GM19463 (cell line): ENCODE results near the gene CDH23.

ENCODE experiments used
- ATAC-seq: cut with Tn5 transposase; IDR thresholded peaks from one replicate; pipeline ENCODE4 v1.9.1; 2021; ENCODE audit warnings: mild to moderate bottlenecking, moderate library complexity; ENCODE audit not compliant: unreplicated experiment

The CDH23 gene

DNA sequence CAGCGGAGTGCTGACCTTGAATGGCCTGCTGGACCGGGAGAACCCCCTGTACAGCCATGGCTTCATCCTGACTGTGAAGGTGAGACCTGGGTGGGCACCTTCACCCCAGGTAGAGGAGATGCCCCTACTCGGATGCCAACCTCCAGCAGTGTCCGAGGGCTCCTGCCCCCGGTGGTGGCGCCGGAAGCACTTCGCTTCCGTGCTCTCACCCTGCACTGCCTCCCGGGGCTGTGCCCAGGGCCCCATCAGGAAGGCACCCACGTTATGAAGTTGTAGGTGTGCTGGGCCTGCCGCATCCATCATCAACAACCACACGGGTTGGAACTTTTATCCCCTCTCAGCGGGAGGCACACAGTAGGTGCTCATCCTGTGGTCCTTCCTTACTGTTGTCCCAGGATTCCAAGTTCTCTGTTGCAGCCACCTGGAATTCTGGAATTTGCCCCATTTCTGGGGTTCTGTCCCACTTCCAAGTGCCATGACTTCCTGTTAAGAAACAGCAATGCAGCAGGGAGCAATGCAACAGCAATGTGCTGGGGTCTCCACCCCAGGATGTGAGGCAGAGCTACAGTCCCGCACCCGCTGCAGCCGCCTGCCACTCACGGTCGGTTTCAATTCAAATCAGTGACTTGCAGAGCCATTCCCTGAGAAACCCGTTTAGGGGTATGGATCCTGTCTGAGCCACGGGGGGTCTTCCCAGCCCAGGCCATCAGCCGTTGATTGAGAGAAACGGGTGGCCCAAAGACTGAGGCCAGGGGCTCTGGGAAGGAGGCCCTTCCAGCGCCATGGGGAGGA is 219.0 kb downstream of the CDH23 start:
- ATAC-seq, result no peak

DNA sequence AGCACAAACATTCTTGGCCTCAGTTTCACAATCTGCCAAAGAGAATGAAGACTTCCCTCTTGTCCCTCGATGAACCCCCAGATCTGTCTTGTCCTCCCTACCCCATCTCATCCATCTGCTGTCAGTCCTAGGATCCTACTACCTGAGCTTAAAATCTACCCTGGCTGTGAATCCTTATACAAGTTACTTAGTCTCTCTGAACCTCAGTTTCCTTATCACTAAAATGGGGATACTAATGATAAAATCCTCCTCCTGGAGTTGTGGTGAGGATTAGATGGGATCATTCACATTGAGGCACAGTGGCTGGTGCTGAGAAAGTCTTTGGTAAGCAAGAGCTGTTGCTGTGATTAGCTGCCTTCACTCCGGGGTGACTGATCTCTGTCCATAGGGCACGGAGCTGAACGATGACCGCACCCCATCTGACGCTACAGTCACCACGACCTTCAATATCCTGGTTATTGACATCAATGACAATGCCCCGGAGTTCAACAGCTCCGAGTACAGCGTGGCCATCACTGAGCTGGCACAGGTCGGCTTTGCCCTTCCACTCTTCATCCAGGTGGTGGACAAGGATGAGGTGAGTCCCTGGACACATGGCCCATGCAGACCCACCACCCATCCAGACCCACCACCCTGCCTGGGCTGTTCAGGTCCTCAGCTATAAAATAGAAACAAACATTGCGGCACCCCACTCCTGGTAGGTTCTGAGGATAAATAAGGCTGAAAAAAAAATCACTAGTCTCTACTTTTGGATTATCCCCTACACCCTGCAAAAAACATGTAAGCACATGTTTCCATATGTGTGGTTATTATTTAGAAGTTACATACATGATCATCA is 220.3 kb downstream of the CDH23 start:
- no peak for ATAC-seq

DNA sequence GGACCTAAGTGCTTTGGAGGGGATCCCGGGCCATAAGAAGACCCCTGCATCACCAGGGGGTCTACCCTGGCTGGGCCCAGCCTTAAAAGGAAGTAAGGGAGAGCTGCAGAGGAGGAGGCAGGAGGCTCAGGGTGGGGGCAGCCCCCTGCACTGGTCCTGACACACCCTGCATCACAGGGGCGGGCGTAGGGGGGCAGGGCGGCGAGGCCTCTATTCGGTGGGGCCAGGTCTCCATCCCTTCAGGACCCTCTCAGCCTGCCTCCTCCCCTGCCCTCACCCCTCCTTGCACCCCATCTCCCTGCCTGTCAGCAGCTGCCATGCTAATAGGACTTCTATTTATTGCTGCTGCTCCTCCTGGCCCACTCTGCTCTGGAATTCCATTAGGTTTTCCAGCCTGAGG is 221.5 kb downstream of the CDH23 start:
- no peak for ATAC-seq

DNA sequence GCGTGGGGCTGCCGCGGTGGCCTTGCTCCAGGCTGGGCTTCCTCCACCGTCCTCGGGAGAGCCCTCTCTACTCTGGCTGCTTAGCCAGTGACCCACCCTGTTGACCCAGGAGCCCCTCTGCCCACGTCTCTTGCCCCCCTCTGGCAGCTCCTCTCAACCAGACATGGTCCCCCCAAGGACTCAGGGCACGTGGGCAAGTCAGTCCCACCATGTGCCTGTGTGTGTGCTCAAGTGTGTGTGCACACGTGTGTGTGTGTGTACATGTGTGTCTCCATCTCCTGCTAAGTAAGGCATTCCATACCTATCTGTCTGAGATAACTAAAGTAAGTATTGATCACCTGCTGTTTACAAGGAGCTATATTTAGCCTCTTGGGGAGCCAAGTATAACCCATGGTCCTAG is 221.9 kb downstream of the CDH23 start:
- no peak for ATAC-seq

DNA sequence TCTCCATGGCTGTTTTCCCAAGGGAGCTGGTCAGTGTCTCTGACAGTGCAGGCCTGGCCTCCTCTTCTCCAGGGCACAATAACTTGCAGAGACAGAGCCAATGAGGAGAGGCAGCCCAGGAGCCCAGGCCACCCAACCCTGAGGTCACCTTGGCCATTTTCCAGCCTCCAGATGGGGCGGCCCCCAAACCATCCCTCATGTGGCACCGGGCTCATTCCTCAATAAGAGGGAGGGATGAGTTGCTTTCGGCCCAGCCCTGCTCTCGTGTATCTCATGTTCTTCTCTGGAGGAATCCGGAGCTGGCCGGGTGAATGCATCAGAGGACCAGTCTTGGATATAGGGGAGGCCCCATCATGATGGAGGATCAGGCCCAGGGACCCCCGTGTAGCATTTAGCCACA is 223.9 kb downstream of the CDH23 start:
- no peak for ATAC-seq

DNA sequence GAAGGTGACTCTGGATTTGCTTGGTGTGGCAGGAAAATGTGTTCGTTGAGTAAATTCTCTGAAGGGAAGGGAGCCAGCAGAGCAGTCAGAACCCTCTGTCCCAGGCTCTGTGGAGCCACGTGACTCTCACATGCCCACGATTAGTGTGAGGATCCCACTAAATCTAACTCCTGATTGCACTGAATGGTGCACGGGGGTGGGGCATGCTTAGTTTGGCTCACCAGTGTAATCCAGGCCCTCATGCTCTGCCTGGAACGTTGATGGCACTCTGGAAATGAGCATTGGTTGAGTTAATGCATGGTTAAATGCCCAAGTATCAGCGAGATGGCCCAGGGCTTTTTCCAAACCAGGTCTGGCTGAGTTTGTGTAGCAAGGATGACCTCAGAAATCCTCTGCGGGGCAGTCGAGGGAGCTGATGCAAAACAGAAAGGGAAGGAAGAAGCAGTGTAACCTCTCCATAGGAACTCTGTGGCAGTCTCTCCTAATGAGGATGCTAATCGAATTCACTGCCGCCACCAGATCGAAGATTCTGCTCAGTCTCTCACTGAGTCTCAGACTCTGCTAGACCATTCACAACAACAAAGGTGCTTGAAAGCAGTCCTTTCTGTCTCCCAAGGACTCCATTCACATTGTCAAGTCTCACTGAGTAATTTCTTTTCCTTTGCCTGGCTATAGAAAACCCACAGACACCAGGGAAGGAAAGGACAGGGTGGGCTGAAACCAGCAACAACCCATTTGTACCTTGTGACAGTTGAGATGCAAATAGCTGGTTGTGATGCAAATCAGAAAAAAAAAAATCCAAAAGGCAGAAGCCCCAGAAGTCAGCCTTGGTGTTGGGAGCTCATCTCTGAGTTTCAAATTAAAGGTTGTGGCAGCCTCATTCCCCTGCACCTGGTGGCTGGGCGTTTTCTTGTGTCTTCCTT is 224.8 kb downstream of the CDH23 start:
- no peak for ATAC-seq

DNA sequence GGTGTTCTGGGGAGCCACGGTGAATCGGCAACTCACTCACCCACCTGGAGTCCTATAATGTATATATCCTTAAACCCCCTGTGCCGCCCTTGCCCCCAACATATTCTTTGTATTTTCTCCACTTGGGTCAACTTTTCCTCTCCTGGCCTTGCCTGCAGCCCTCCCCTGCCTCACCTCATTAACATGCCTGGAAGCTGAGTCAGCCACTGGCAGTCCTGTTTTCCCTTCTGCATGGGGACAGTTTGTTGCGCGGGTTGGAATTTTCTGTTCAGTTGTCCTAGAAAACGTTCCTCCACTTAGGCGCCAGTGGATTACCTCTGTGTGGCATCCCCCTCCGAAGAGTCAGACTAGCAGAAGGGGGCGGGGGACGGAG is 225.4 kb downstream of the CDH23 start:
- no peak for ATAC-seq

DNA sequence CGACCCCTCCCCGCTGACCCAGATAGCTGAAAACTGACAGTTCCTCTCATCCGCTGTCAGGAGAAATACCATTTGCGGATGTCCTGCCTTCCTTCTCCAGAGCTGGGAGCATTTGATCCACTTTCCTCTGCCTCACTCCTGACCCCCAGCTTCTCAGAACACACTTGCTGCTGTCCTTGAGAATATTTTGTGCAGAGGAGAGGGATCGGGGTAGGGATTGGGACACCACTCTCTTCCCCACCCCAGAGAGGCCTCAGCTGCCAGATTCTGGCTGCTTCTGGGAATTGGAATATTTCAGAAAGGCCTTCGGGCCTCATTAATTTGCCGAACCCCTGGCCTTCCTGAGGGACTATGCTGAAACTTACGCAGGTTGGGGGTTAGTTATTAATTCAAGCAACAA is 225.9 kb downstream of the CDH23 start:
- no peak for ATAC-seq

DNA sequence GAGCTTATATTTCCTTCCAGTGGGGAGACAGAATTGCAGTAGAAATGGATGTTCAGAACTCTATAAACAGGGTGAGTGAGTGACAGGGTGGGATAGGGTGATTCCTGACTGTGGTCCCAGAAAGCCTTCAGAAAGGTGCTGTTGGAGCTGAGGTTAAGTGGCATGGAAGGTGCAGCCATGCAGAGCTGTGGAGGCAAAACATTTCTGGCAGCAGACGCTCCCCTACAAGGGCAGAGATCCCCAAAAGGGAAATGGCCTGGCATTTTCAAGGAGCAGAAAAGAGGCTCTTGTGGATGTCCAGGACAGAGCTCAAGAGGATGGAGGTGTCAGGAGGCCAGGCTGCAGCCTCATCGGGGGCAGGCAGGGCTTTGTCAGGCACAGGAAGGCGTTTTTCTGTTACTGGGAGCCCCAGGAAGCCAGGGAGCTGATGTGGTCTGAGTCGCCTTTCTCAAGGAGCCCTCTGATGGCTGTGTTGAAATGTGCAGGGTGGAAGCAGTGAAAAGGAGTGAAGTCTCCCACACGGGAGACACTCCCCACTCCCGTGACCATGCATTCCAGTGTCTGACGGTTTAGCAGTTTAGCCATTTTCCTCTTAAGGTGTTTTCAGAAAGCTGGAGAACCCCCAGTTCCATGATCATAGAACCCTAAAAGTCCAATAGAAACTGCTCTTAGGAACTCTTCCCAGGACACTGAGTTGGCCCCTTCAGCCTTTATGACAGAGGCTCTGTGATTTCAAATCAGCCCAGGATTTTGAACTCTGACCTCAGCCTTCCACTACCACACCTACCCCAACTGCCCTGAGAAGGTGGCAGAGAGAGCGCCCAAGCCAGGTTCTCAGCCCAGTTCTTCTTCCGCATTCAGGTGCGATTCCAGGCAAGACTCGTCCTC is 226.6 kb downstream of the CDH23 start:
- ATAC-seq, result no peak

DNA sequence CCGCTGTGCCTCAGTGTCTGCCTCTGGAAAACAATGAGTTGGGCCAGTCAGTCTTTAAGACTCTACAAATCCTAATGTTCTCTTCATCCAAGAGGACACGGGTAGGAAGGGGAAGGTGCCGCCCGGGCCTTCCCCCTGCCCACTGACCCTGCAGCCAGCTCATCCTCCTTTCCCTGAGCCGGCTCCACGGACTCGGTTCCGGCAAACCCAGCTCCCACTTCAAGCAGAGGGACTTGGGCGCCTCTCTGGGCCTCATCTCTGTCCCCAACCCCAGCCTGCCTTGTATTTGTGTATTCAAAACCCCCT is 227.2 kb downstream of the CDH23 start:
- ATAC-seq, result no peak

DNA sequence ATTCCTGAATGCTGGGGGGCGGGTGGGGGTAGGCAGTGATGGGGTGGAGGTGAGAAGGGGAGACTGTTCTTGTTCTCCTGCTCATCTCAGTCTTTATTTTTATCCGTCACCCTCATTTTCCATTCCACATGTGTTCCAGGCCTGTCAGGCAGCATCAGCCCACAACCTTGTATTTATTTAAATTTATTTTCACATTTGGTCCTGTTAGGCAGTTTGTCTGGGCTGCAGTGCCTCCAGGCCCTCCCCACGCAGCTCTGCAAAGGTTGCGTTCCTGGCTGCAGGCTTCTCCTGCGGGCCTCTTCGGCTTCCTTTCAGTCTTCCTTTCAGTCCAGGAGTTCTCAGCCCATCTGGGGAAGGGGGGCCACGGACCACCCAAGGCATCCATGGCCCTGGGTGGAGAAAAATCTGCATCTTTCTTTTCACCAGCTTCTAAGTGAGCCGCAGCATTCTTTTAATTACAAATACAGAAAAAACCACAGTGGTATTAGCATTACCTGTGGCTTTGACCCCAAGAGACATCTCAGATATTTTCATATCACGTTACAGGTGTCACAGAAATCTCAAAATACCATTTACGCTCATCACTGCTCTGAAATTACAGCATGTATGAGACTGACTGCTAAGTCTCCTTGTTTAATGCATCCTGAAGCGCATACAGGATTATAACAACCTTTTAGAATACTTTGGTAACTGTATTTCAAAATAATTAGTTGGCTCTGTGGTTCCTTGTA is 228.9 kb downstream of the CDH23 start:
- no peak for ATAC-seq

DNA sequence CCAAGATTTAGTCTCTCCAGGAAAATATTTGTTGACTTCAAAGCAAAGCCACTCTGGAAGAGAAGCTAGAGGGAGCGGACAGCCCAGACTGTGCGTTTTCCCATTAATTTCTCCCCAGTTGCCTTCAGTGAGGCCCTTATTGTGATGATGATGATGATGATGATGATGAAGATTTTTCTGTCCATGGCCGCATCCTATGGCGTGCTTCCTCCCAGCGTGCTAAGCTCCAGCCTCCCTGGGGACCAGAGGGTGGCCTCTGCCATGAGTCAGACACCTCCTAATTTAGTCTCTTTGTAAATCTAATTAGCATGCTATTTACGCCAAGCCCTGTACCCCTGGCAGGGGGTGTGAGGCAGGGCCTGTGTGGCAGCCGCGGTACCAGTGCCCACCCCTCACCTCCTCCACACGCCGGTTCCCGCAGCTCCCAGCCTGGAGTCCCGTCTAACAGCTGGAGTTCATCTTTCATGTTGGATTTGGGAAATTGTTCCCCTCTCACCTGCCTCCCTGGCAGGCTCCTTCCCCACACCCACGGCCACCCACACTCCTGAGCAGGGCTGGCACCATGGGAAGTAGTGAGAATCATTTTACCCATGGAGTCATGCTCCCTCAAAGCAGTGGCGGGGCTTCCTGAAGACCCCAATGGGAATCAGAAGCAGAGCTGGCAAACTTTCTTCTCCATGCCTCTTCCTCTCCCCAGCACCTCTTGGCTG is 230.7 kb downstream of the CDH23 start:
- no peak for ATAC-seq

DNA sequence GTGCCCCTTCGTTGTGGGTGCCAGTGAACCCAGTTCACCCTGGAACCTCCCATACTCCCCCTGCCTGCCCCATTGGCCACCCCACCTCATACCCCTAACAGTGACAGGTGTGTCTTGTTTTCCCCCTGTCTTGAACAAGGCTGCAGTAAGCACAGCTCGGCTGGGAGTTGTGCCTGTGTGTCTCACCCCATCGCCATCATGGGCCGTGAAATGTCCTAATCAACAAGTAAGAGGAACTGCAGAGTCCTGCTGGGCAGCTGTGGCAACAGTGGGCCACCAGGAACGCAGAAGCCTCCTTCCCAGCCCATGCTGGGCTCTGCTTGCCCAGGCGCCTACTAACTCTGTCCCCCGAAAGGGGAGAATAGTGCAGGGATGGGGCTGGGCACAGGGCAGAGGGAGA is 231.2 kb downstream of the CDH23 start:
- ATAC-seq, result no peak

DNA sequence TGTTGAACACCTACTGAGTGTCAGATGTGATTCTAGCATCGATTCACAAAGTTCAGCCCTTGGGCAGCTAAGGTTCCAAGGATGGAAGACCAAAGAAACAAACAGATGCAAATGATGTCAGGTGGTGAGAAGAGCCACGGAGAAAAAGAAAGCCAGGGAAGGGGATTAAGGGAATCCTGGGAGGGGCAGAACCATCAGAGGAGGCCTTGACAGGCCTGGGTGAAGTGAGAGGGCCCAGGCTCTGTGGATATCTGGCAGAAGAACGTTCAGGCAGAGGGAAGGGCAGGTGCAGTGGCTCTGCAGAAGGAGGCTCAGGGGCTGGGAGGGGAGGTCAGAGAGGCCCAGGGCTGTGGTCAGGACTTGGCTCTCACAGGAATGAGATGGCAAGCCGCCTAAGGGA is 232.4 kb downstream of the CDH23 start:
- ATAC-seq, result no peak

DNA sequence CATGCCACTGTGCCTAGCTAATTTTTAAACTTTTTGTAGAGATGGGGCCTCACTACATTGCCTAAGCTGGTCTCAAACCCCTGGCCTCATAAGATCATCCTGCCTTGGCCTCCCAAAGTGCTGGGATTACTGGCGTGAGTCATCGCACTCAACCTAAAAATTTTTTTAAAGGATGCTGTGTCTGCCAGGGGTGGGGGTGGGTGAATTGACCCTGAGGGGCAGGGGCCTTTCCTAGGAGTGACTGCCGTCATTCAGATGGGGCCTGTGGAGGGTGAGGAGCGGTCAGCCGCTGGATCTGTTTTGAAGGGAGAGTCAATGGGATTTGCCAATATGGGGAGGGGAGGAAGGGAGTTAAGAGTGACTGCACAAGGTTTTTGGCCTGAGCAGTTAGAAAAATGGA is 233.4 kb downstream of the CDH23 start:
- no peak for ATAC-seq

DNA sequence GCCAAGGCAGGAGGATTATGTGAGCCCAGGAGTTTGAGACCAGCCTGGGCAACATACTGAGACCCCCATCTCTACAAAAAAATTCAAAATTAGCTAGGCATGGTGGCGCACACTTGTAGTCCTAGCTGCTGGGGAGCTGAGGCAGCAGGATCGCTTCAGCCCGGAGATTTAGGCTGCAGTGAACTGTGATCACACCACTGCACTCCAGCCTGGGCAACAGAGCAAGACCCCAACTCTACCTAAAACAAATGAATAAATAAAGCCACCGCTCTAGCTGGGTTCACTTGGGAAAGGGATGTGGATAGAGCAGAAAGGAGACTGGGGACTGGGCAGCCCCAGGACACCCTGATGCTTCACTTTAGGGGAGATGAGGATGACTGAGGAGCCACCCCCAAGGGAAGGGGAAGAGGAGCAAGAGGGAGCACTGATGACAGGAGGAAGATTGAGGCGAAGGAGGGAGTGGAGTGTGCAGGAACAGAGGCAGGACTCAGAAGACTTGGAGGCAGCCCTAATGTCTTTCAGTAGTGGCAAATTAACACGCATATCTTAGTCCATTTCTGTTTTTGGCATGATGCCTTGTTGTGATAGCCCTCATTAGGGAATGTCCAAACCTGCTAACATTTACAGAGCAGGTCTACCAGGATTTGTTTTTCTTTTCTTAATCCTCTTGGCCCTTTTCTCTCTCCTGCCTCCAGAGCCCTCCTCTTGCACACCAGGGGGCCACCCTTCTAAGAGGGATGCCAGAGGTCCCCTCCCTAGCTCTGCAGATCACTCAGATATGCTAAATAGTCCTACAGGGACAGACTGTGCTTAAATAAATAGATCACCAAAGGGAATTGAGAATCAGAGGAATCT is 234.5 kb downstream of the CDH23 start:
- ATAC-seq, result no peak

DNA sequence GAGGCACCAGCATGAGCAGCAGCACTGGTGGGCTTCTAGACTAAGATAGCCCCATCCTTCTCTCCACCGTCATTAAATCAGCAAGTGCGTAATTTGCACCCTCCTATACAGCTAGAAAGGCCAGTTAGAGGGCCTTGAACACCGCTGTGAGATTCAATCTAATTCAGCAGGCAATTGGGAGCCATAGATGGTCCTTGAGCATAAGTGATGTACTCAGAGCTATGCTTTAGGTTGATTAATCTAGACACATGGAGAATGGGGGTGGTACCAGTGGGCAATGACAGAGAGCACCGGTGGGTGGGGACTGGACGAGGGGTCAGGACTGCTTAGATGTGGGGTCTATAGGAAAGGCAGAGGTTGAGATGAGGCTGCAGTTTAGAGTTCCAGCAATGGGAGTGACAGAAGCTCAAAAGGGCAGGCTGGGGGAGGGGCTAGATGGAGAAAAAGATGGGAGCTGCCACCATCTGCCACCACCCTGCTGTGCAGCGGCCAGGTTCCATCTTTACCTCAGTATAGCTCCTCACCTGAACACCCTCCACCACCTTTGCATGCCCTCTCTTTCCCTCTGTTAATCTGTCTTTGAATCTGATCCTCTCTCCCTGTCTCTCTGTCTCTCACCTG is 235.6 kb downstream of the CDH23 start:
- ATAC-seq, result no peak
